DND-41 (cell line): Measurements from ENCODE around the gene MYBBP1A.

ENCODE experiments used
- EZH2 ChIP-seq: IDR thresholded peaks from 3 replicates; pipeline ENCODE4 v1.6.1; 2012; ENCODE audit warnings: borderline replicate concordance, low read depth, mild to moderate bottlenecking, moderate library complexity, low read length, inconsistent platforms; ENCODE audit not compliant: severe bottlenecking
- TF ChIP-seq, protein P1 (sequence below): IDR thresholded peaks from 2 replicates; pipeline ENCODE4 v1.5.1; 2012; ENCODE audit warnings: borderline replicate concordance, low read length, moderate library complexity, mild to moderate bottlenecking; ENCODE audit not compliant: poor library complexity, severe bottlenecking; ENCODE audit errors: extremely low read depth

DNA sequence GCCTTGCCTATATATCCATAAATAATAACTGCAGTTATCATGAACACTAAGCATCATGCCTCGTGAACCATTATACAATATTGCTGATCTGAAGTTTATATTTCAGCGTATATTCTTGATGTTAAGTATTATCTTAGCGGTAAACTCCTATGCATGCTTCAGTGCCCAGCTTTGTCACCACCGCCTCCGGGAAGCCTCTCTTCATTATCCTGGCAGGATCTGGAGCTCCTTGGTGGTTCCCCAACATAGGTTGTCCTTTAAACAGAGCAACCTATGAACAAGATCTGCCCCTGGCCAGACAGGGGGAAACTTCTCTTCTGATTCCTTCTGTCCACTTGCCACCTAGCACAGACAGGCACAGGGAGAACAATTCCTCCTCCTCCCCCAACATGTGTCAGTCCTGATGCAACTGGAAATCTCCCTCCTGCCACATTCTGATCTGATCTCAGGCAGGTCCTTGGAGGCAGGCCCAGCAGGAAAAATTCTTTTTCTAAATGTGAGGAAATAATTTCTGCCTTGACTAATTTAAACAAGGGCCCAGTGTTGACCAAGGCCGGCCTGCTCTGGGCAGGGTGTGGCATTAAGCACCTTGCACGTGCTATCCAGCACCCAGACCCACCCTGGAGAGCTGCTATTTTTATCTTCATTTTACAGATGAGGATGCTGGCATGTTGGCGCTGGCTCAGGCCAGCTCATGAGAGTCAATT, 34.1 kb downstream of the MYBBP1A start:
- TF ChIP-seq, protein P1, sequence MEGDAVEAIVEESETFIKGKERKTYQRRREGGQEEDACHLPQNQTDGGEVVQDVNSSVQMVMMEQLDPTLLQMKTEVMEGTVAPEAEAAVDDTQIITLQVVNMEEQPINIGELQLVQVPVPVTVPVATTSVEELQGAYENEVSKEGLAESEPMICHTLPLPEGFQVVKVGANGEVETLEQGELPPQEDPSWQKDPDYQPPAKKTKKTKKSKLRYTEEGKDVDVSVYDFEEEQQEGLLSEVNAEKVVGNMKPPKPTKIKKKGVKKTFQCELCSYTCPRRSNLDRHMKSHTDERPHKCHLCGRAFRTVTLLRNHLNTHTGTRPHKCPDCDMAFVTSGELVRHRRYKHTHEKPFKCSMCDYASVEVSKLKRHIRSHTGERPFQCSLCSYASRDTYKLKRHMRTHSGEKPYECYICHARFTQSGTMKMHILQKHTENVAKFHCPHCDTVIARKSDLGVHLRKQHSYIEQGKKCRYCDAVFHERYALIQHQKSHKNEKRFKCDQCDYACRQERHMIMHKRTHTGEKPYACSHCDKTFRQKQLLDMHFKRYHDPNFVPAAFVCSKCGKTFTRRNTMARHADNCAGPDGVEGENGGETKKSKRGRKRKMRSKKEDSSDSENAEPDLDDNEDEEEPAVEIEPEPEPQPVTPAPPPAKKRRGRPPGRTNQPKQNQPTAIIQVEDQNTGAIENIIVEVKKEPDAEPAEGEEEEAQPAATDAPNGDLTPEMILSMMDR, result no peak
- TF ChIP-seq EZH2, result no peak
